NCI-H1436 (cell line): Measurements from ENCODE around the gene PGBD1.

Experiments used
- DNase-seq: peaks from one replicate; lab custom pipeline; 2025; lab: John Stamatoyannopoulos, UW

PGBD1 gene

DNA sequence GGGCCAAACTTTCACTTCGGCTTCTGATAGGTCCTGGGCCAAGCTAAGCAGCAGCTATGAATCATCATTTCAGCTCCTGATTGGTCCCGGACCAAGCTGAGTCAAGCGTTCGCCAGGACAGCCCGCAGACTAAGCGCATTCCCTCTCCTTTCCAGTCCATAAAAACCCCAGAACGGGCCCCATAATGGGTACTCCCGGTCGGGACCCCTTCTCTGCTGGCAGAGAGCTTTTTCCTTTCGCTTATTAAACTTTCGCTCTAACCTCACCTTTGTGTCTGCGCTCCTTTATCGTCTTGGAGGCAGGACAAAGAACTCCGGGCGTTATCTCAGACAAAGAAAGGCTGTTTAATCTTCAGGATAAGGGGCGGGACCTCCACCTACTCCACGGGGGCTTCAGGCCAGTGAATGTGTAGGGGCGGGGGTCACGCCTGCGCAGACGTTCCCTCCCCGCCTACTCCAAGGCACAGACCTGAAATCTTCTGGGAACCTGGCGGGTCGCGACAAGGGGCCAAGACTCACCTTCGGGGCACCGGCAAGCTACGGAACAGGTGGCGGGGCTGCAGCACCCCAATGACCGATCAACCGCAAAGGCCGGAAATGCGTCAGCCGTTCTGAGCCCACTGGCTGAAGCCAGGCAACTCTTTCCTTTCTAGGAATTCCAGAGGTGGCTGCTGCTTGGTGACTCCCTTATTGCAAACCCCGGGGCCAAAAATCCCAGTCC, 54.4 kb downstream of the PGBD1 start, which contains the start of gene ZSCAN31:
ZSCAN31 (minus strand) TSS at position 585 of the 720 bp plus-strand sequence. CDS start 6,465 bp downstream, outside the sequence.
- no peak for DNase-seq

DNA sequence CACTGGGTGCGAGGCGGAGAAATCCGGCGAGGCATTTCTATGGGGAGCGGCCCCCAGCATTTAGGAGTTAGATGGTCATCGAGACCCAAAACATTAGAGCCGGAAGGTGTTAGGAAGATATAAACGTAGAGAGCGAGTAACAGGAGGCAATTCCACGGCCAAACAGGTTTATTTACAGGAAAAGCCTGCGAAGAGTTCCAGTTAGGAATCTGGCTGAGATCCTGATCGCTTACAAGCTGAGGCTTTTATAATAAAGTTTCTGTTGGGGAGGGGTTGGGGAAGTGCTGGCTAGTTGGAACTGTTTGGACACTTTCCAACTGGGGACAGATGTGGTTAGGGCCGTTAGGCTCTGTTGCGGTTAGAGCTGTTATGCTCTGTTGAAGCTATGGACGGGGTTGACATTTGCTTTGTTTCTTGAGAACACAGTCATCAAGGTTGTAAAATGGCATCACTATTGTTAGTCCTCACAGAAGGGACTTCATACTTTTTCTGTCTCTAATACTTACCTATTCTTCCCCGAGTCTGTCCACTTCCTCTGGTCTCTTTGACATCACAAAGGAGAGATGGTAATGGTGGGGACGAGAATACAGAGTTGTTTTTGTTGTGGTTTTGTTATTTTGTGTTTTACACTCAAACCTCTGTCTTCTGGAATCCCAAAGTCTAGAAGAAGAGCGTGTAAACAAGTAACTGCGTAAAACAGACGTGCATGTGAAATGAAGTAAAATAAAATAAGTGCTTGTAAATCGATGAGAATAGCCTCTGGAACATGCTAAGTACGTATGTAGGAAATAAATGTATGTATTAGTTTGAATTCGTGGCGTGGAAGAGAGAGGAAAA, 55.1 kb downstream of the PGBD1 start:
- DNase-seq = no peak

DNA sequence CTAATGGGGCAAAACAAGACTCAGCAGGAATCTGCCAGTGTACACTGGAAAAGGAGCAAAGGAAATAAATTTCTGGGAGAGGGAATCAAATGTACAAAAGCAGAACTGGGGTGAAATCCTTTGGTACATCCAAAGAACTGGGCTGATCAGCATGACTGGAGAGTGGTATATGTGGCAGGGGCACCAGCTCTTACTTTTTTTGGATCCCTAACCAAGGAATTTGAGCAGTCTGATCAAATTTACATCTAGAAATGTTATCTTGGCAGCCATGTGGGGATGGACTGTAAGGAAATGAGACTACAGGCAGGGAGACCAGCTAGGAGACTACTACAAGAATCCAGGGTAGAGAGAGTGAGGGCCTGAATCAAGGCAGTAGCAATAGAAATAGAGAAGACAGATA, 55.7 kb downstream of the PGBD1 start:
- DNase-seq = no peak

DNA sequence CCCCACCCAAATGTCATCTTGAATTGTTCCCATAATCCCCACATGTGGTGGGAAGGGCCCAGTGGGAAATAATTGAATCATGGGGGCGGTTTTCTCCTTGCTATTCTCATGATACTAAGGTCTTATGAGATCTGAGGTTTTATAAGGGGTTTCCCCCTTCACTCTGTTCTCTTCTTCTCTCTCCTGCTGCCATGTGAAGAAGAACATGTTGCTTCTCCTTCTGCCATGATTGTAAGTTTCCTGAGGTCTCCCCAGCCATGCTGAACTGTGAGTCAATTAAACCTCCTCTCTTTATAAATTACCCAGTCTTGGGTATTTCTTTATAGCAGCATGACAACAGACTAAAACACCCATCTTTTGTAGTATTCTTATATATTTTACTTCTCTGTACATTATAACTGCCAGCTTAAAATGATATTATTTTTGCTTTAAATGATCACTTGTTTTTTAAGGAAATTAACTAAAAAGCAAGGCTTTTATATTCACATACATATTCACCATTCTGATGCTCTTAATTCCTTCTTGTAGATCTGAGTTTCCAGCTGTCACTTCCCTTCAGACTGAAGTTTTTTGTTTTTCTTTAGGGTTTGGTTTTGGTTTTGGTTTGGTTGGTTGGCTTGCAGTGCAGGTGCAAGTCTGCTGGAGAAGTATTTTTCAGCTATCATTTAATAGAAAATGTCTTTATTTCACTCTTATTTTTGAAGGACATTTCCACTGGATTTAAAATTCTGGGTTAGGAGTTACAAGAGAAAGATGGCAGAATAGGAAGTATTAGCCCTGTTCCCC, 59.1 kb downstream of the PGBD1 start:
- DNase-seq = no peak

DNA sequence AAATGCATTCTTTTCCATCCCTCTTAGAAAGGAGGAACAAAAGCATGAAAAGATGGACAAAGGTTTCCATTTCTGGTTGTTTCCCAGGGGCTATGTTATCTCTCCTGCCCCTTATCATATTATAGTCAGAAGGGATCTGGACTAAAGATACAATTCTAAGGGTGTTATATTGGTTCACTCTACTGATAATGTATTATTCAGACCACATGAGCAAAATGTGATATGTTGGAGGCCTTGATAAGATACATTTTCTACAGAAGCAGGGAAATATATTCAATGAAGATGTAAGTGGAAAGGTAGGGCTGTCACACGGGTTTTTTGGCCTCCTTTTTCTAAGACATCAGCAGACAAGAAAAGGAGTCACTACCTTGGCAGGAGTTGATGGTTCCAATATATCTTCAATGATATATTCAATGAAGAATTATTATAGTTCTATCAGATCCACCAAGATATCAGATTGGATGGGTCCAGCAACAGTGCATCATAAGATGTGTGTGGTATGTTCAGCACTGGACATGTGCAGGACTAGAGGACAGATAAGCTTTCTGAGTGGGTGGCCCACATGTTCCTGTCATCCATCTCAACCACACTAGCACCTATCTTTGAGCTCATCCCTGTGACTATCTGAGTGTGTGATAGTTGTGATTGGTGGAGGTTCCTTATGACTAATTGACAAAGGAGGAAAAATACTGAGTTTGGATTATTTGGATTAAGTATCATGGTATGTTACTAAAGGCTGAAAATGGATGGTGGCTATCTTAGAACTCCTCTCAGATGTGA, 62.7 kb downstream of the PGBD1 start:
- no peak for DNase-seq

DNA sequence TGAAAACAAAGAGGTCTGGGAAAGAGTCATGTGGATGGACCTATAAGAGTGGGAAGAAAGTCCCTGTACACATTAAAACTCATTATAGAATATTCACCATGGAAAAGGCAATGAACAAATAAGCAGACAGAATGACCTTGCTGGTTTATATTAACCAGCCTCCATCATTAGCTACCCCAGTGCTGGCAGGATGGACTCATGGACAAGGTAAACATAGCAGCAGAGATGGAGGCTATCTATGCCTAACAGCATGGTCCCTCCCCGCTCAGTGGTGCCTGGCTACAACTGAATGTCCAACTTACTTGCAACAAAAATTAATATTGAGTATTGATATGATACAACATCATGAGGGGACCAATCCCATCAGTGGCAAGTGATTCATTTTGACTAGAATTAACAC, 63.8 kb downstream of the PGBD1 start:
- DNase-seq = no peak

DNA sequence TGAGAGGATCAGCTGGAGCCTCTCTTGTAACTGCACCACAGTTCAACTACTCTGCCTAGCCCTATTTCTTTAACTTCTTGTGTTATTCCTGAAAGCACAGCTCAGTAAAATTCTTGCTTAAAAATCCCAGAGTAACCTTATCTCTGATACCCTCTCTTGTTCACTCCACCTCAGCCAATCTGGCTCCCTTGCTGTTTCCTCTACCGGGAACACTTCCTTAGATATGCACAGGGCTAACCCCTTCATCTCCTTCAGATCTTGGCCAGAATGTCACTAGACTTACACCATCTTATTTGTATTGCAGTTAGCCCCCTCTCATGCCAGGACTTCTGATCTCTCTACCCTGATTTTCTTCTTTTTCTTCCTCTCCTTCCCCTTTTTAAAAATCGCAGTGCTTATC, 65.7 kb downstream of the PGBD1 start:
- no peak for DNase-seq

DNA sequence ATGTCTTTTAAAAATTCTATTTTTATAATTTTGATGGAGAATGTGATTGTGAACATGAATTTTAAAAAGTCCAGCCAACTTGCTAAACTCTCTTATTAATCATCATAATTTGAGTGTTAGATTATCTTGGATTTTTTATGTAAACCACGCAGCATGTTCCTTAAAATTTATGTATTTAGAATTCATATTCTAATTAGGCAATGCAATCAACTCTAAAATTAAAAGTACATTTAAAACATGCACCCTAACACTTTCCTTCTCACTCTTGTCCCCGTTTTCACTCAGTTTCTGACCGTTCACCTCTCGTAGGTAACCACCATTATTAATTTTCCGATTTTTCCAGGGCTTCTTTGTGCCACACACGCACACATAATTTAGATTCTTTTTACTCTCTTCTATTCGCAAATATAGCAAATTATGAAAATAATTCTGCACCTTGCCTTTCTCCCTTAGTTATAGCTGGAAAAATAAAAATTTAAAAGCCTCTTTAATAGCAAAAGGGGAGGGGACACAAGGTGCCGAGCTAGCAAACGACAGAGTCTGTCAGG, 68.0 kb downstream of the PGBD1 start:
- DNase-seq = no peak

DNA sequence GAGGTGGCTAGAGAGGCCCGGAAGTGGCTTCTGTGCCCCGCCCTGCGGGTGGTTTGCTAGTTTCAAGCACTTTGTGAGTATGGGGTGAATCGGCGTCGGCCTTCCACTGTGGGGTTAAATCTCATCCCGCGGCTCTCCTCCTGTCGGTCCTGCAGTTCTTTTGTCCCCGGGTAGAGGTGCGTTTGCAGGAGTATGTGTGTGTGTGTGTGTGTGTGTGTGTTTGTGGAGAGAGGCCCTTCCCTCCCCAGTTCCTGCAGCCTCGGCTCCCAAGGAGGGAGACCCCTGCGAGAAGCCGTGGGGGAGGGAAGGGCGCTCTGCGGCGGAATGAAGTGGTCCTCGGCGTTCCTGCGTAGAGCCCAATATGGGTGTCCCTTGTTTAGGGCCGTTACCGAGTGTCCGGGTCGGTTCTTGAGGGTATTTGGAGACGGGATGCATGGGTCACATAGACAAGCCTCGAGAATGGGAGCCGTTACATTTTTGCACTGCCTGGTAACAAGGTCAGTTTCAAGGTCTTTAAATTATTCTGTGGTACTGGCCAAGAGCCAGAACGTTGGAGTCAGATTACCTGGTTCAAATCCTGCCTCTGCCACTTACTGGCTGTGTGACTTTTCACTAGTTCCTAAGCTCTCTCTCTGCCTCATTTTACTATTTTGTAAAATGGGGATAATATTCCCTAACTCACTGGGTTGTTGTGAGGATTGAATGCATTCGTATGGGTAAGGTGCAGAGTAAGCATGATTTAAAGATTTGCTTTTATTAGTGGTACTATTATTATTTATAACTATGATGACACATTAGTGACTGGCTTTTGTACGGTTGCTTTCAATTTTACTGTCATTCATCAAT, 68.7 kb downstream of the PGBD1 start, which contains the start of gene ZKSCAN3:
ZKSCAN3 (plus strand) TSS at position 56 of the 846 bp plus-strand sequence. CDS start 9,640 bp downstream, outside the sequence.
- peak; percentile 64 for DNase-seq

DNA sequence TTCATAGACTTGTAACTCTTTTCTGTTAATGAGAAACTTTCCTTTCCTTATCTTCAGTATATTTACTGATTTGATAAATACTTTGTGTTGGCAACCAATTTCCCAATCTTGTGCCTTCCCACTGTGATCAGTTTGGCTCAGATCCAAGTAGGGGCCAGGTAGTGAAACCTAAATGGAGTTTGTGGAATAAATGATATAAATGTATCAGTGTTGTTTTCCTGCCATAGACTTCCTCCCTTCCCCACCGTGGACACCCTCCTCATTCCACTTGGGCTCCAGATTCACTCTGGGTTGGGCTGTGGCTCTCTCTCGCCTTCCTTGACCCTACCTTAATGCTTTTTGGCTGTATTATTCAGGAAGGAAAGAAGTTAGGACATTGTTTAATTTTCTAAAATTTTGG, 69.7 kb downstream of the PGBD1 start:
- DNase-seq = no peak

DNA sequence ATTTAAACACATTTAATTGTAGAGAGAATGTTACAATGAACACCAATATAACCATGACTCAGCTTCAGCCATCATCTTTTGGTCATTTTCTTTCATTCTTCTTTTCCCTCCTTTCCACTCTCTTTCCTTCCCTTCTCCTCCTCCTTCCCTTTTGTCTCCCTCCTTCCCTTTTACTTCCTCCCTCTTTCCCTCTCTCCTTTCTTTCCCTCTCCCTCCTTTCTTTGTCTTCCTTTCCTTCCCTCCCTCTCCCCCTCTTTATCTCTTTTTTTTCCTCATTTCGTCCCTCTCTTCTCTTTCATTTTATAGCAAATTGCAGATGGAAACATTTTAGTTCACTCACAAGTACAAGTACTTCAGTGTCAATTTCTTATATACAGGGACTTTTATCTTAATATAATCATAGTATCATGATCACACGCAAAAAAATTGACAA, 70.1 kb downstream of the PGBD1 start:
- no peak for DNase-seq
